ENCODE results near the gene ESPN. TPM values are rescaled to one million over a fixed set of nuclear protein-coding genes. Genes with fewer than 3 reads are reported as not detected.

ESPN gene
- polyA plus RNA-seq, 1 donor (not counting 4 experiments of a cell fraction or from before 2014, with no cell fraction given): 0.47 TPM

DNA sequence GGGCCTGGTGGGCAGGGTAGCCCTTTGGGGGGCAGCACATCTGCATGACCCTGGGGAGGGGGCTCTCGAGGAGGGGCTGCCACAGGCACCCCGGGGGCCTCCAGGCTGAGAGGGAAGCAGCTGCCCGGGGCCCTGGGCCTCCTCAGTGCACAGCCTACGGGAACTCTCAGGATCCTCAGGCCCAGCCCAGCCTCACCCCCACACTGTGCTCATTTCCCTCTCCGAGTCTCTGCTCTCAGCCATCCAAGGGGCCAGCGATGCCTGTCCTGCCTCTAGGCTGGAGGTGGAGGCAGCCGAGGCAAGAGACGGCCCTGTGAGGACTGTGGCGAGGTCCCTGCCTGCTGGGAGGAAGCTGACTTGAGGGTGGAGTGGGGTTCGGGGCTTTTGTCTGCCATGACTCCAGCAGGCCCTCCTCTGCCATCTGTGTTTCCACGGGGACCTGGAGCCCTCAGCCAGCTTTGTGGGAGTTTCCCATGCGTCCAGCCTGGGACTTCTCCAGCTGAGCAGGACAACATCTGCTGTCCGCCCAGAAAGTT, 74.1 kb downstream of the ESPN start:
- FAIRE-seq (no peak), DNase-seq (ENCODE audit: low read depth, low spot score) (no peak)
- H3K4me2 ChIP-seq (ENCODE audit: control insufficient read depth, extremely low read depth, insufficient read depth, low read depth, low read length): no peak overlapping the region
- no peak overlapping the region for H3K9ac ChIP-seq (ENCODE audit: control insufficient read depth, extremely low read depth, insufficient read depth, low read length)
- H3K27me3 ChIP-seq (ENCODE audit: control insufficient read depth, extremely low read depth, insufficient read depth, low read length): peaks cover 3% of the 10 kb centered on the region
- H3K4me1 ChIP-seq (ENCODE audit: control insufficient read depth, extremely low read depth, insufficient read depth, low read length): peaks cover 13% of the 10 kb centered on the region
- H3K4me3 ChIP-seq (ENCODE audit: control insufficient read depth in 2 of 3, extremely low read depth in 1 of 3, insufficient read depth in 2 of 3, low read depth in 1 of 3, low read length in 3 of 3): no peak overlapping the region
- H3K36me3 ChIP-seq (ENCODE audit: control insufficient read depth in 2 of 2, extremely low read depth in 1 of 2, insufficient read depth in 2 of 2, low read length in 2 of 2): peaks cover 0 to 2% of the 10 kb centered on the region in 2 experiments
- TF ChIP-seq EZH2 (IDR thresholded peaks at IDR 0.05; ENCODE audit: low read length): no peak
- TF ChIP-seq, protein P1, sequence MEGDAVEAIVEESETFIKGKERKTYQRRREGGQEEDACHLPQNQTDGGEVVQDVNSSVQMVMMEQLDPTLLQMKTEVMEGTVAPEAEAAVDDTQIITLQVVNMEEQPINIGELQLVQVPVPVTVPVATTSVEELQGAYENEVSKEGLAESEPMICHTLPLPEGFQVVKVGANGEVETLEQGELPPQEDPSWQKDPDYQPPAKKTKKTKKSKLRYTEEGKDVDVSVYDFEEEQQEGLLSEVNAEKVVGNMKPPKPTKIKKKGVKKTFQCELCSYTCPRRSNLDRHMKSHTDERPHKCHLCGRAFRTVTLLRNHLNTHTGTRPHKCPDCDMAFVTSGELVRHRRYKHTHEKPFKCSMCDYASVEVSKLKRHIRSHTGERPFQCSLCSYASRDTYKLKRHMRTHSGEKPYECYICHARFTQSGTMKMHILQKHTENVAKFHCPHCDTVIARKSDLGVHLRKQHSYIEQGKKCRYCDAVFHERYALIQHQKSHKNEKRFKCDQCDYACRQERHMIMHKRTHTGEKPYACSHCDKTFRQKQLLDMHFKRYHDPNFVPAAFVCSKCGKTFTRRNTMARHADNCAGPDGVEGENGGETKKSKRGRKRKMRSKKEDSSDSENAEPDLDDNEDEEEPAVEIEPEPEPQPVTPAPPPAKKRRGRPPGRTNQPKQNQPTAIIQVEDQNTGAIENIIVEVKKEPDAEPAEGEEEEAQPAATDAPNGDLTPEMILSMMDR (optimal IDR thresholded peaks at IDR 0.05 in 1 of 3, IDR thresholded peaks at IDR 0.05 in 1 of 3, conservative IDR thresholded peaks at IDR 0.05 in 1 of 3; ENCODE audit: extremely low read depth in 1 of 3, insufficient read depth in 2 of 3, low read length in 3 of 3): no peak
- no peaks in the 10 kb centered on the region for H3K9me3 ChIP-seq (ENCODE audit: control insufficient read depth, low read depth, low read length)
- dilution Hi-C loops (cut with MboI; ENCODE audit: extremely low pct_ligation_motif_present, low sequenced_read_pairs): no loop called here
- H4K20me1 ChIP-seq (ENCODE audit: control insufficient read depth, extremely low read depth, insufficient read depth, low read length): no peaks in the 10 kb centered on the region
- no peak overlapping the region for H2AFZ ChIP-seq (ENCODE audit: control insufficient read depth, low read length)
- H3K27ac ChIP-seq (ENCODE audit: control insufficient read depth, insufficient read depth, low read length): no peak overlapping the region
- no peaks in the 10 kb centered on the region for H3K79me2 ChIP-seq (ENCODE audit: control insufficient read depth, insufficient read depth, low read length)
- H3K9me1 ChIP-seq (ENCODE audit: control insufficient read depth, extremely low read depth, insufficient read depth, low read length): no peaks in the 10 kb centered on the region

GRCh38 chr1:6499296-6499695, 74.7 kb downstream of the ESPN start:
- H3K36me3 ChIP-seq (ENCODE audit: control insufficient read depth in 2 of 2, extremely low read depth in 1 of 2, insufficient read depth in 2 of 2, low read length in 2 of 2): peaks cover 0 to 2% of the 10 kb centered on the region in 2 experiments
- no peak for TF ChIP-seq EZH2 (IDR thresholded peaks at IDR 0.05; ENCODE audit: low read length)
- TF ChIP-seq, protein P1 (optimal IDR thresholded peaks at IDR 0.05 in 1 of 3, IDR thresholded peaks at IDR 0.05 in 1 of 3, conservative IDR thresholded peaks at IDR 0.05 in 1 of 3; ENCODE audit: extremely low read depth in 1 of 3, insufficient read depth in 2 of 3, low read length in 3 of 3): no peak
- dilution Hi-C loops (cut with MboI; ENCODE audit: extremely low pct_ligation_motif_present, low sequenced_read_pairs): no loop called here
- no peaks in the 10 kb centered on the region for H3K79me2 ChIP-seq (ENCODE audit: control insufficient read depth, insufficient read depth, low read length)
- peaks cover 13% of the 10 kb centered on the region for H3K4me1 ChIP-seq (ENCODE audit: control insufficient read depth, extremely low read depth, insufficient read depth, low read length)
- no peak for DNase-seq (ENCODE audit: low read depth, low spot score)
- H3K27ac ChIP-seq (ENCODE audit: control insufficient read depth, insufficient read depth, low read length): no peak overlapping the region
- no peaks in the 10 kb centered on the region for H3K9me1 ChIP-seq (ENCODE audit: control insufficient read depth, extremely low read depth, insufficient read depth, low read length)
- H3K4me2 ChIP-seq (ENCODE audit: control insufficient read depth, extremely low read depth, insufficient read depth, low read depth, low read length): no peak overlapping the region
- no peak overlapping the region for H3K4me3 ChIP-seq (ENCODE audit: control insufficient read depth in 2 of 3, extremely low read depth in 1 of 3, insufficient read depth in 2 of 3, low read depth in 1 of 3, low read length in 3 of 3)
- no peaks in the 10 kb centered on the region for H3K9me3 ChIP-seq (ENCODE audit: control insufficient read depth, low read depth, low read length)
- no peak overlapping the region for H3K9ac ChIP-seq (ENCODE audit: control insufficient read depth, extremely low read depth, insufficient read depth, low read length)
- no peak overlapping the region for H2AFZ ChIP-seq (ENCODE audit: control insufficient read depth, low read length)
- no peaks in the 10 kb centered on the region for H4K20me1 ChIP-seq (ENCODE audit: control insufficient read depth, extremely low read depth, insufficient read depth, low read length)
- no peak for FAIRE-seq
- H3K27me3 ChIP-seq (ENCODE audit: control insufficient read depth, extremely low read depth, insufficient read depth, low read length): peaks cover 3% of the 10 kb centered on the region
